ENCODE results near the gene CAPN9.
"Not testable (repeated sequence)": the region's sequence is repeated elsewhere in the genome, so short reads cannot be mapped to it uniquely, and the experiment has no call there.

The CAPN9 gene

GRCh38 chr1:230747127-230747730 is at the start of gene CAPN9:
Gene CAPN9 (plus strand): TSS chr1:230747388. CDS start chr1:230747497, 109 bp downstream.
- DNase-seq (ENCODE audit: low read depth) = no peak

GRCh38 chr1:230698130-230698529 is 49.1 kb upstream of the CAPN9 start:
- DNase-seq (ENCODE audit: low read depth) = no peak

GRCh38 chr1:230698964-230699363 is 48.2 kb upstream of the CAPN9 start:
- DNase-seq (ENCODE audit: low read depth) = not testable (repeated sequence)

- DNase-seq (ENCODE audit: low read depth) = no peak
These were observed 47.5 kb upstream of the CAPN9 start for GRCh38 chr1:230699716-230700115.

GRCh38 chr1:230700132-230700531 is 47.1 kb upstream of the CAPN9 start:
- no peak for DNase-seq (ENCODE audit: low read depth)

- no peak for DNase-seq (ENCODE audit: low read depth)
These were observed 45.8 kb upstream of the CAPN9 start for GRCh38 chr1:230701434-230701833.

- no peak for DNase-seq (ENCODE audit: low read depth)
These were observed 45.1 kb upstream of the CAPN9 start for GRCh38 chr1:230701895-230702768.

GRCh38 chr1:230702934-230703678 is 44.1 kb upstream of the CAPN9 start:
- DNase-seq (ENCODE audit: low read depth) = no peak

GRCh38 chr1:230703679-230704385 is 43.4 kb upstream of the CAPN9 start:
- DNase-seq (ENCODE audit: low read depth) = no peak

GRCh38 chr1:230704830-230705229 is 42.4 kb upstream of the CAPN9 start:
- no peak for DNase-seq (ENCODE audit: low read depth)

GRCh38 chr1:230705289-230706019 is 41.7 kb upstream of the CAPN9 start:
- no peak for DNase-seq (ENCODE audit: low read depth)

- no peak for DNase-seq (ENCODE audit: low read depth)
These were observed 41.0 kb upstream of the CAPN9 start for GRCh38 chr1:230706020-230706699.

GRCh38 chr1:230706887-230707731 is 40.1 kb upstream of the CAPN9 start:
- no peak for DNase-seq (ENCODE audit: low read depth)

GRCh38 chr1:230707732-230708630 is 39.2 kb upstream of the CAPN9 start:
- no peak for DNase-seq (ENCODE audit: low read depth)

- no peak for DNase-seq (ENCODE audit: low read depth)
These were observed 38.3 kb upstream of the CAPN9 start for GRCh38 chr1:230708631-230709580.

- DNase-seq (ENCODE audit: low read depth) = no peak
These were observed 37.3 kb upstream of the CAPN9 start for GRCh38 chr1:230709619-230710542.

GRCh38 chr1:230710543-230710904 is 36.7 kb upstream of the CAPN9 start:
- no peak for DNase-seq (ENCODE audit: low read depth)

Data from HS-5 (cell line).